GM12892 (cell line): ENCODE measurements around the gene BAX.

ENCODE experiments used
- POLR2A ChIP-seq: IDR thresholded peaks from 2 replicates; pipeline ENCODE4 v1.6.1; 2011; ENCODE audit warnings: low read depth, low read length, control low read depth
- POLR2AphosphoS5 ChIP-seq: IDR thresholded peaks from 2 replicates; pipeline ENCODE4 v1.6.1; 2011; ENCODE audit warnings: low read depth, low read length, control low read depth

- TF ChIP-seq POLR2A (no peak), POLR2AphosphoS5 (no peak)
These were observed 39.3 kb downstream of the BAX start for GRCh38 chr19:48994035-48994386.
